PFSK-1 (cell line): ENCODE data around the gene COL21A1.

Experiments
- REST ChIP-seq, 2 experiments: IDR thresholded peaks; 2 replicates each; pipeline versions ENCODE4 v1.6.1 to v1.8.0; 2011 to 2012; ENCODE audit warnings: low read depth in 2 of 2, low read length in 2 of 2, control low read depth in 1 of 2, inconsistent platforms in 1 of 2, mild to moderate bottlenecking in 1 of 2, moderate library complexity in 1 of 2; ENCODE audit not compliant: insufficient read depth in 1 of 2
- SIN3A ChIP-seq: IDR thresholded peaks from 2 replicates; pipeline ENCODE4 v1.6.1; 2012; ENCODE audit warnings: mild to moderate bottlenecking, low read length, moderate library complexity, borderline replicate concordance; ENCODE audit not compliant: insufficient read depth
- TAF1 ChIP-seq: IDR thresholded peaks from 2 replicates; pipeline ENCODE4 v1.6.1; 2012; ENCODE audit warnings: low read length, control low read depth, borderline replicate concordance; ENCODE audit not compliant: insufficient read depth

GRCh38 chr6:56145616-56146015, 101.8 kb downstream of the COL21A1 start:
- TF ChIP-seq SIN3A (no peak), TAF1 (no peak), REST (IDR thresholded peaks at IDR 0.05; ENCODE audit: insufficient read depth in 1 of 2, low read depth in 2 of 2, low read length in 2 of 2) (no peak)
